Stimulated activated CD4-positive, alpha-beta T cell treated with anti-CD3 and anti-CD28 coated beads, Interleukin-12 subunit alpha, Interleukin-12 subunit beta, amount 100 ng/mL, for 24 hours (primary cell): ENCODE data around the gene SLC20A1.
"Not testable (repeated sequence)": the region's sequence is repeated elsewhere in the genome, so short reads cannot be mapped to it uniquely, and the experiment has no call there.

Experiments used
- DNase-seq, 2 experiments: peaks; one replicate each; pipeline ENCODE4 v3.0.0-alpha.2; 2020; ENCODE audit warnings: low read depth in 2 of 2

SLC20A1 gene, protein sequence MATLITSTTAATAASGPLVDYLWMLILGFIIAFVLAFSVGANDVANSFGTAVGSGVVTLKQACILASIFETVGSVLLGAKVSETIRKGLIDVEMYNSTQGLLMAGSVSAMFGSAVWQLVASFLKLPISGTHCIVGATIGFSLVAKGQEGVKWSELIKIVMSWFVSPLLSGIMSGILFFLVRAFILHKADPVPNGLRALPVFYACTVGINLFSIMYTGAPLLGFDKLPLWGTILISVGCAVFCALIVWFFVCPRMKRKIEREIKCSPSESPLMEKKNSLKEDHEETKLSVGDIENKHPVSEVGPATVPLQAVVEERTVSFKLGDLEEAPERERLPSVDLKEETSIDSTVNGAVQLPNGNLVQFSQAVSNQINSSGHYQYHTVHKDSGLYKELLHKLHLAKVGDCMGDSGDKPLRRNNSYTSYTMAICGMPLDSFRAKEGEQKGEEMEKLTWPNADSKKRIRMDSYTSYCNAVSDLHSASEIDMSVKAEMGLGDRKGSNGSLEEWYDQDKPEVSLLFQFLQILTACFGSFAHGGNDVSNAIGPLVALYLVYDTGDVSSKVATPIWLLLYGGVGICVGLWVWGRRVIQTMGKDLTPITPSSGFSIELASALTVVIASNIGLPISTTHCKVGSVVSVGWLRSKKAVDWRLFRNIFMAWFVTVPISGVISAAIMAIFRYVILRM

DNA sequence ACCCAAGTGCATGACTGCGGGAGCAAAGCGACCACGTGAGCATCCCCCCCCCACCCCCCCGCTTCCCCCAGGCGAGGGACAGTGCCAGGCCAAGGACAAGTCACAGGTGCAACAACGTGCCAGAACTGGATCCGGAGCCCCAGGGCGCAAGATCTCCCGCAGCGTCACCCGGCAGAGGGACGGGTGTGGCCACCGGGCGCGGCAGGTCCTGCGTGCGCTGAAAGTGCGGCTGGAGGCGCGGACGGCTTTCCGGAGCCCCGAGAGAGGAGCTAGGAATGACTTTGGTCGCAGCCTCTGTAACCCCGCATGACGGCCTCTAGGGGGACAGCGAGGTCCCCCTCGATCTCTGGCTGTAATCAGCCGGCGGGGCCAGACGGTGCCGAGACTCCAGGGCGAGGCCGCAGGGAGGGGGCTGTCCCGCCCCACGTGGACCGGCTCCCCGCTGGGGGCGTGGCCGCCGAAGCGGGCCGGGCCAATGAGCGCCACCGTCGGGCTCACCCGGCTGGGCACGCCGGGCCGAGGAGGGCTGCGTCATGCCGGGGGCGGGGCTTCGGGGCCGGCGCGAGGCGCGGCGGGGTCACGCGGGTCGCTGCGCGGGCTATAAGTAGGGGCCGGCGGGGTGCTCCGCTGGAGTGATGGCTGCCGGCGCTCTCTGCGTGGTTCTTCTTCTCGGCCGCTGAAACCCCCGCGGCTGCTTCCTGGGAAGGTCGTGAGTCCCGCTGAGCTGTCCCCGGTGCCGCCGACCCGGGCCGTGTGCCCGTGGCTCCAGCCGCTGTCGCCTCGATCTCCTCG, at the start of gene SLC20A1:
Gene SLC20A1 (plus strand): TSS at position 630 of the 792 bp plus-strand sequence. CDS start 890 bp downstream, outside the sequence.
- DNase-seq = peak; percentile 94 to 97

DNA sequence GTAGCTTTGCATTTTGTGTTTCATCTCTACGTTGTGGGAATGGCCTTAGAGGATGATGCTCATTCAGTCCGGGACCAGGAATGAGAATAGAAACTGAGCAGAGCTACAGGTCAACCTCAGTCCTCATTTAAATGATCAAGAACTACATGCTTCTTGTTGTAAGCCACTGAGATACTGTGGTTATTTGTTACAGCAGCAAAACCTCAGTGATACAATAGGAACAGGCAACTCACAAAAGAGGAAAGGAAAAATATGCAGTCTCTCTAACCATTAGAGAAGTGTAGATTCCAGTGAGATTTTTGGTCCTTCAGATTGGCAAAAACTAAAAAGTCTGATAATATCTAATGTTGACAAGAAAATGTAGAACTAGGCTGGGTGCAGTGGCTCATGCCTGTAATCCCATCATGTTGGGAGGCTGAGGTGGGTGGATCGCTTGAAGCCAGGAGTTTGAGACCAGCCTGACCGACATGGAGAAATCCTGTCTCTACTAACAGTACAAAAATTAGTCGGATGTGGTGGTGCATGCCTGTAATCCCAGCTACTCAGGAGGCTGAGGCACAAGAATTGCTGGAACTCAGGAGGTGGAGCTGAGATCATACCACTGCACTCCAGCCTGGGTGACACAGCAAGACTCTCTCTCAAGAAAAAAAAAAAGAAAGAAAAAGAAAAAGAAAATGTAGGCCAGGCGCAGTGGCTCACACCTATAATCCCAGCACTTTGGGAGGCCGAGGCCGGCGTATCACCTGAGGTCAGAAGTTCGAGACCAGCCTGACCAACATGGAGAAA, 48.0 kb upstream of the SLC20A1 start:
- no peak for DNase-seq

DNA sequence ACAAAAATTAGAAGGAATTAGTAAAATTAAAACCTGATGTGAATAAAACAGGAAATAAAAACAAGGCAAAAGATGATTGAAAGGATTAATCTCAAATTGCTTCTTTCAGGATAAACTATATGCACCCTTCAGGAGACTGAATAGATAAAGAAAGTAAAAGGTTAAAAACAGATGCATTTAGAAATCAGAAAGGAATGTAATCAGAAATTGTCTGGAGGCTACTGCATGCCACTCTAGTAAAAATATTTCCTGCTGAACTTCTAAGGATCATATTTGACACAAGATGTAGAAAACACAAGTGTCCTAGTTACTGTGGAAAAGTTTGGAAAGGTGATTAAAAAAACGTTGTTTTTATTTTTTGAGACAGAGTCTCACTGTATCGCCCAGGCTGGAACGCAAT, 45.1 kb upstream of the SLC20A1 start:
- no peak for DNase-seq

DNA sequence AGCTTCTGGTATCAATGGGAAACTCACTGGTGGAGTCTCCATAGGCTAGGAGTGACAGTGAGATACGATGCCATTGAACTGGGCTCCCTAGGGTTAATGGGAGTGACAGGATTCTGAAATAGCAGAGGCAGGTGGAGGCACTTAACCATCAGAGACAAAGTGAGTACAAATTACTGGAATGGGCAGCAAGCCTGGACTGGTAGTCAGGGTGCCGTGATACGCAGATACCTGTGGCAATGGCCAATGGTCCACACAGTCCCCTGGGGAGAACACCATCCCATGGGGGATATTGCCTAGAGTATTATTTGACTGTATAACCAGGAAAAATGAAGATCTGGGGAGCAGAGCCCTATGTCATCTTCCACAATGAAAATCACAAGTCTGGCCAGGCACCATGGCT, 44.0 kb upstream of the SLC20A1 start:
- DNase-seq = no peak

DNA sequence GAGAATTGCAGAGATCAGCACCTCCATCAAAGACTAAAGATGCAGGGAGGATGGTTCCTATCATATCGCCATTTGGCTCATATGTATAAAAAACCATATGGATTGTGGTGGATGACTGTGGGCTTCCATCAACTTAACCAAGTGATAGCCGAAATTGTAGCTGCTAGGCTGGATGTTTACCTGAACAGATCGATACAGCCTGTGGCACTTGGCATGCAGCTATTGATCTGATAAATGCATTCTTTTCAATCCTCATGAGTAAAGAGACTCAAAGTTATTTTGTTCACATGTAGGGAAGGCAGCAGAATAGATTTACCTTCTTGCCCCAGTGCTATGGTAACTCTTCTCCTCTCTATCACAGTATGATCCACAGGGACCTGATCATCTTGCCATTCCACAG, 42.8 kb upstream of the SLC20A1 start:
- DNase-seq = no peak

DNA sequence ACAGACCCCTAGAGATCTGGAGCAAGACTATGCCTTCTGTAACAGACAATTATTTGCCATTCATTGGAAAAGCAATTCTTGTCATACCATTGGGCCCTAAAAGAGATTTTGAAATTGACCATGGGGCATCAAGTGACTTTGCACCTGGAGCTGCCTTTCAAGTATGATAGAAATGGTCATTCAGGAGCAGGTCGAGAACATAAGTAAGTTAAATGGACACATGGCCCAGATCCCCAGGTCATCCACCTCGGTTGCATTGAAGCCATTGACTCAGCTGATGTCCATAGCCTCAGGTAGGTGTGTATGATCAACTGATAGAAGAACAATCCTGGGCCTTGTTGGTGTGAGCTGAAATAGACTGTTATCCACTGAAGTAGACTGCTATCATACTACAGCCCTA, 42.0 kb upstream of the SLC20A1 start:
- DNase-seq = no peak

DNA sequence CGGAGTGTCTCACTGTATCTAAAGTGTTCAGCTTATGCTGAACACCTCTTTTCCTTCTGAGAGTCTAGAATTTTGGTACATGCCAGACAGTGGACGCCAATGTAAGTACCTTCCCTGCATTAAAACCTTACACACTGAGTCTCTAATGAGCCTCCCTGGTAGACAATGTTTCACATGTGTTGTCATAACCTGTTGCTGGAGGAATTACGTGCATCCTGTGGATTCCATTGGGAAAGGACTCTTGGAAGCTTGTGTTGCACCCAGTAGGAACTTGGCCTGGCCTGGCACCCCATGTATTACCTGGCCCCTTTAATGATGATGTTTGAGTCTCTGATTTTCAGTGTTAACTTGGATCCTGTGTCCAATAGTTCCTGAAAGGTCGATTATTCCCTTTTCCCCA, 40.8 kb upstream of the SLC20A1 start:
- DNase-seq = no peak

DNA sequence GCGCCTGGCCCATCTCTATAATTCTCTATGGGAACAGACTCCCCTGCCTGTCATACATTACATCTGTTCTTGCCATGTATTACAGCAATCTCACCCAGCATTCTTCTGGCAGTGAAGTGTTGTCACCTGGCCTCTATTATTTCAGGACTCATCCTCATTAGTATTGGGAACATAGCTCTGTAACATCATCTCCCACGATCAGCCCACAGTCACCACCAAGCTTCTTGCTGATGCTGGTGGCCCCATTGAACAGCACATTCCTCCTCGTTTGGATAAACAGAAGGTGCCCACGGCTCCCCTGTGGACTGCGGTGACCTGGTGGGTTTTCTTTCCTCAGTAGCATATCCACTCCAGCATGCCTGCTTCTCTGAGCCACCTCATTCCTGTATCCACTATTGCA, 39.8 kb upstream of the SLC20A1 start:
- DNase-seq = no peak

DNA sequence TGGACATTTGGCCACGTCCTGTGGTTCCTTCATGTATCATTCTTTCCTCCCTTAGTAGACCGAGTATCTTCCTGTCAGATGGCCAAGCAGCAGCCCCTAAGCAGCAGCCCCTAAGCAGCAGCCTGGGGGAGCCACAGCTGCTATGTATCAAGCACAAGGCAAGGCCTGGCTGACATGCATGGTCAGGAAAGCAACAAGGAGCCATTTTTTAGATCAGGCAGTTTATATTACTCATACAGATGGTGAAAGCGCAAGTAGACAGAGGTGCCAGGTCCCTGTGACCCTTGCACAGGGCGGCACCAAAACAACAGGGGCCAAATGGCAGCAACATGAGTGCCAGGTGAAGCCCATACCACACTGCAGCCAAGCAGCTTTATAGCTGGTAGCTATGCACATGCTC, 39.2 kb upstream of the SLC20A1 start:
- DNase-seq = no peak

DNA sequence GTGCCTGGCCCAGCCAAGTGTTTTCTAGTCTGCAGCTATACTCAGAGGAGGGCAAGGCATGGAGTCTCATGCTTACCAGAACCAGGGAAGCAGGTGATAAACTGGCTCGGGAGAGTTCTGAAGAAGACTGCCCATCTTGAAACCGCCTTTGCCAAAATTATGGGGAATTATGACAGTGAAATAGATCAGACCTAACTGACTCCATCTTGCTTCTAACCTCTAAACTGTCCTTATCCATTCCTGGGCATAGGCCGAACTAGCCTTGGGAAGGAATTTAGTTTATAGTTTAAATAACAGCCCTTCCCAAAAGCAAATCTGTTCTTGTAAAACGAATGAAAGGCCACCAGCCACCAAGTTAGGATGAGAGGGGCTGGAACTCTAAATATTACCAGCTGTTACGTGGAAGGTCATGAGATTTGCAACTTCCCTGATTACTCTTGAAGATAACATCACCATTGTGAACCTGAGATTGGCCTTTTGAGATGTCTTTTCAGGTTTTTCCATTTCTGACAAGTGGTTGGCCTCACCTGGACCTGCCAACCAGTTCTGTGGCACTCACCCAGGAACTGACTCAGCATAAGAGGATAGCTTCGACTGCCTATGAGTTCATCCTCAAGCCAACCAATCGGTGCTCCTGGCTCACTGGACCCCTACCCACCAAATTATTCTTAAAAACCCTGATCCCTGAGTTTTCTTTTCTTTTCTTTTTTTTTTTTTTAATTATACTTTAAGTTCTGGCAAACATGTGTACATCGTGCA, 37.9 kb upstream of the SLC20A1 start:
- DNase-seq = no peak

DNA sequence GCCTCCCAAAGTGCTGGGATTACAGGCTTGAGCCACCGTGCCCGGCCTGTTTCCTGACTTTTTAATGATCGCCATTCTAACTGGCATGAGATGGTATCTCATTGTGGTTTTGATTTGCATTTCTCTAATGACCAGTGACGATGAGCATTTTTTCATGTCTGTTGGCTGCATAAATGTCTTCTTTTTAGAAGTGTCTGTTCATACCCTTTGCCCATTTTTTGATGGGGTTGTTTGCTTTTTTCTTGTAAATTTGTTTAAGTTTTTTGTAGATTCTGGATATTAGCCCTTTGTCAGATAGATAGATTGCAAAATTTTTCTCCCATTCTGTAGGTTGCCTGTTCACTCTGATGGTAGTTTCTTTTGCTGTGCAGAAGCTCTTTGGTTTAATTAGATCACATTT, 36.4 kb upstream of the SLC20A1 start:
- DNase-seq = not testable (repeated sequence)

DNA sequence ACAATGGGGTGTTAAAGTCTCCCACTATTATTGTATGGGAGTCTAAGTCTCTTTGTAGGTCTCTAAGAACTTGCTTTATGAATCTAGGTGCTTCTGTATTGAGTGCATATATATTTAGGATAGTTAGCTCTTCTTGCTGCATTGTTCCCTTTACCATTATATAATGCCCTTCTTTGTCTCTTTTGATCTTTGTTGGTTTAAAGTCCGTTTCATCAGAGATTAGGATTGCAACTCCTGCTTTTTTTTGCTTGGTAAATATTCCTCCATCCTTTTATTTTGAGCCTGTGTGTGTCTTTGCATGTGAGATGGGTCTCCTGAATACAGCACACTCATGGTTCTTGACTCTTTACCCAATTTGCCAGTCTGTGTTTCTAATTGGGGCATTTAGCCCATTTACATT, 33.5 kb upstream of the SLC20A1 start:
- not testable (repeated sequence) for DNase-seq

DNA sequence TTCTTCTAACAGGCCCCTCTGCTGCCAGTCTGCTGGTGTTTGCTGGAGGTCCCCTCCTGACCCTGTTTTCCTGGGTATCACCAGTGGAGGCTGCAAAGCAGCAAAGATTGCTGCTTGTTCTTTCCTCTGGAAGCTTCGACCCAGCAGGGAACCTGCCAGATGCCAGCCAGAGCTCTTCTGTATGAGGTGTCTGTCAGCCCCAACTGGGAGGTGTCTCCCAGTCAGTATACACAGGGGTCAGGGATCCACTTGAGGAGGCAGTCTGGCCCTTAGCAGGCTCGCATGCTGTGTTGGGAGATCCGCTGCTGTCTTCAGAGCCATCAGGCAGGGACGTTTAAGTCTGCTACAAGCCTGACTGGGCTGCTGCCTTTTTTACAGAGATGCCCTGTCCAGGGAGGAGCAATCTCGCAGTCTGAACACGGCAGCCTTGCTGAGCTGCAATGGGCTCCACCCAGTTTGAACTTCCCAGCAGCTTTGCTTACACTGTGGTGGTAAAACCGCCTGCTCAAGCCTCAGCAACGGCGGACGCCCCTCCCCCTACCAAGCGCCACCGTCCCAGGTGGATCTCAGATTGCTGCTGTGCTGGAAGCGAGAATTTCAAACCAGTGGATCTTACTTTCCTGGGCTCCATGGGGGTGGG, 31.4 kb upstream of the SLC20A1 start:
- no peak for DNase-seq

DNA sequence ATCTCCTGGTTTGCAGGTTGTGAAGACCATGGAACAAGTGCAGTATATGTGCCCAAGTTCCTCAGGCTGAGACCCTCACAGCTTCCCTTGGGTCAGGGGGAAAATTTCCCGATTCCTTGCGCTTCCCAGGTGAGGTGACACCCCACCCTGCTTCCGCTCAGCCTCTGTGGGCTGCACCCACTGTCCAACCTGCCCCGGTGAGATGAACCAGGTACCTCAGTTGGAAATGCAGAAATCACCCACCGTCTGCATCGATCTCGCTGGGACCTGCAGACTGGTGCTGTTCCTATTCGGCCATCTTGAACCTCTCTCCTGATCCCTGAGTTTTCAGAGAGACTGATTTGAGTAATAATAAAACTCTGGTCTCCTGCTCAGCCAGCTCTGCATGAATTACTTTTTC, 30.7 kb upstream of the SLC20A1 start:
- DNase-seq = no peak

DNA sequence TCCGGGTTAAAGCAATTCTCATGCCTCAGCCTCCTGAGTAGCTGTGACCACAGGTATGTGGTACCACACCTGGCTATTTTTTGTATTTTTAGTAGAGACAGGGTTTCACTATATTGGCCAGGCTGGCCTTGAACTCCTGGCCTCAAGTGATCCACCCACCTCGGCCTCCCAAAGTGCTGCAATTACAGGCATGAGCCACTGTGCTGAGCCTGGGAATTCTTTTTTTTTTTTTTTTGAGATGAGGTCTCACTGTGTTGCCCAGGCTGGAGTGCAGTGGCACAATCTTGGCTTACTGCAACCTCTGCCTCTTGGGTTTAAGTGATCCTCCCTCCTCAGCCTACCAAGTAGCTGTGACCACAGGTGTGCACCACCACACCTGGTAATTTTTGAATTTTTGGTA, 29.9 kb upstream of the SLC20A1 start:
- DNase-seq = not testable (repeated sequence)

DNA sequence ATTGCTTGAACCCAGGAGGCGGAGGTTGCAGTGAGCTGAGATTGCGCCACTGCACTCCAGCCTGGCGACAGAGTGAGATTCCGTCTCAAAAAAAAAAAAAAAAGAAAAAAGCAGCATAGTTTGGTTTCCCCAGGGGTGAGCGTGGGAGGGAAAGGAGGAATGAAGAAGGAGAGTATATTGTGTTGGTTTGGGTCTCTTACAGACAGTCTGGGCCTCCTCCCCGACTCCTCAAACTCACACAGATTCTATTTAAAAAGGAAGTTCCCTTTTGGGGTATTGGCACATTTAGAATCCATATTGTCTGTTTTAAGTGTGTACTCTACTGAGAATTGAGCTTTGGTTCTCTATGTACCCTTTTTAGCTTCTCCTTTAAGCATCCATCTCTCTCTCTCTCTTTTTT, 27.4 kb upstream of the SLC20A1 start:
- DNase-seq = no peak

DNA sequence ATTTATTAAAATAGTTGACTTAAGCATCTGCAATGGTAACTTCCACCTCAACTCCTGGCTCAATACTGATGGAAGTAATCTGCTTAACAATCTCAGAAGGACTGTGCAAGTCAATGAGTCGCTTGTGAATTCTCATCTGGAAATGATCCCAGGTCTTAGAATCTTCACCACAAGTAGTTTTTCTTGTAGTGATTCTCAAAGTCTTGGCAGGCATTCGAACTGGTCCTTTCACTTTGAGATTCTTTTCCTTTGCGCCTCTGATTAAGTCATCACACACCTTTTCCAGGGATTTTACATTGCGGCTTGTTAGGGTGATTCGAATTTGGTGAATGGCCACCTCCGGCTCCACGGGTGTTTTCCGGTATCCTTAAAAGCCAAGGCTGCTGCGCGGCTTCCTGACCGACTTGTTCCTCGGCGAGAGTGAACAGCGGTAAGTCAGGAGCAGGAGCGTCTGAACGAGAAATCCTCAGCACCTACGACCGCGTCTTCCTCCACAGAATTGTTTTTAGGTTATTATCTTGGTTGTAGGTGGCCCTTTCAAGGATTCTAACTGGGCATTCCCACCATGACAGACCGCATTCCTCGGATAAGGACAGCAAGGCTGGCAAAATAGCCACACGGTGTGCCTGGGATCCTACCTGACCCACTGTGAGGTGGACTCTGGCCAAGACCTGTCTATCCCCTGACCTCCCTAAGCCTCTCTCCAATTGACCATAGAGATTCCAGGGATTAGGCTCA, 23.8 kb upstream of the SLC20A1 start:
- DNase-seq = no peak

DNA sequence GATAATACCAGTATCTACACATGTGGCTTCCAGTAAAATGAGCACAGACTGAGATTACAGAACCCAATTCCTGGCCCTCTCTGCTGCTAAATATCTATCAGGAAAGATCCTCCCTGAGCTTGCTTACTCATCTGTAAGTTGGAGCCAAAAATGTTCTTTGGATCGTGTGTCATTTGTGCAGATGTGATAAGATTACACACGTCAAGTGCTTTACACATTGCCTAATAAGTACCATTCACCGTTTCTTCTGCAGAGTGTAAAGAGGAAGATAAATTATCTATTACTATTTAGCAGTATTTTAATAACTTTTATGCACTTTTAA, 23.2 kb upstream of the SLC20A1 start:
- no peak for DNase-seq

DNA sequence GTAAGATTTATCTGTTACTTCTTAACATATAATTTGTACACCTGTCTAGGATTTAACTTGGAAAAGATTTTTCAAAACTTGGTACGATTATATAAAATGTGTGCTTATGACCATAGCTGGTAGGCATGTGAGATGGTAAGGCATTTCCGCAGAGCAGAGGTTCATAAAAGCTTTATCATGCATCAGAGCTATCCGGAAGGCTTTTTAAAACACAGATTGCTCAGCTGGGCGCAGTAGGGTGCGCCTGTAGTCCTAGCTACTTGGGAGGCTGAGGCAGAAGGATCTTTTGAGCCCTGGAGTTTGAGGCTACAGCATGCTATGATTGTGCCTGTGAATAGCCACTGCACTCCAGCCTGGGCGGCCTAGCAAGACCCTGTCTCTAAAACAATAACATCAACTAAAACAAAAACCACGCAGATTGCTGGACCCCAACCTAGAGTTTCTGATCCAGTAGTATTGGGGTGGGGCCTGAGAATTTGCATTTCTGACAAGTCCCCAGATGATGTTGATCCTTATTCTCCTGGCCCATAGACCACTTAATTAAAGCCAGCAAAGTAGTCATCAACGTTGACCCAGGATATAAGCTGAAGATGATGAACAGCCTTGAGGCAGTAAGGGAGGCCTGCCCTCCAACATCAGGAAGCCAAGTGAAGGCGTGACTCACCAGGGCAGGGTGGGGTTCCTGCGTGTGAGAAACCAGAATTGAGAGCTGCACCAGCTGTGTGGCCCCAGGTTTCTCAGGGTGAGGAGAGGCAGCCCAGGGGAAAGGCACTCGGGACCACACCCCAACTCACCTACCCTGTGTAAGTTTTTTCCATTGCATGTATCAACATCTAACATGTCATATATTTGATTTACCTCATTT, 21.6 kb upstream of the SLC20A1 start:
- DNase-seq = peak; percentile 46 to 67
